Cardiac muscle cell (in vitro differentiated cells and primary cell): ENCODE measurements around the gene SBF1. TPM values are rescaled to one million over a fixed set of nuclear protein-coding genes. Genes with fewer than 3 reads are reported as not detected.

Source experiments
- DNase-seq, 2 donors: peaks; one replicate each; pipeline versions ENCODE4 v3.0.0 to v3.0.0-alpha.2; 2010 to 2017; ENCODE audit warnings: low read depth in 1 of 2, low spot score in 1 of 2
- H3K27ac ChIP-seq: fragments of 200-600 bp; sonication (generic); 2 replicates; pipeline ENCODE4 v1.5.1; 2016
- H3K27me3 ChIP-seq: fragments of 200-600 bp; sonication (generic); 2 replicates; pipeline ENCODE4 v1.6.0; 2016; ENCODE audit warnings: control low read depth
- H3K36me3 ChIP-seq: fragments of 200-600 bp; sonication (generic); 2 replicates; pipeline ENCODE4 v1.5.1; 2016; ENCODE audit warnings: control low read depth
- H3K4me1 ChIP-seq: fragments of 200-600 bp; sonication (generic); 2 replicates; pipeline ENCODE4 v1.8.1; 2017; ENCODE audit warnings: low read depth, mild to moderate bottlenecking, mixed run types
- H3K4me3 ChIP-seq: fragments of 200-600 bp; sonication (generic); 2 replicates; pipeline ENCODE4 v1.5.1; 2016; ENCODE audit warnings: mild to moderate bottlenecking
- H3K9me3 ChIP-seq: fragments of 200-600 bp; sonication (generic); 2 replicates; pipeline ENCODE4 v1.5.1; 2017; ENCODE audit warnings: low read depth, mild to moderate bottlenecking, control low read depth
- CTCF ChIP-seq: IDR thresholded peaks from 2 replicates; pipeline ENCODE4 v1.5.1; 2012; ENCODE audit warnings: low read depth, mild to moderate bottlenecking, low read length
- polyA plus RNA-seq: library from polyadenylated mRNA; unstranded; fragments of >200 nt; fragmentation: Nextera tagmentation; extraction: Ambion mirVana; gene quantifications from 2 replicates; pipeline ENCODE4 v1.2.1, GENCODE V29; 2016
- total RNA-seq: library from RNA; depleted of rRNA; stranded (reverse); fragments of >200 nt; gene quantifications from 2 replicates; pipeline ENCODE4 v1.2.3, GENCODE V29; 2016

Gene SBF1
- total and polyA plus RNA-seq, 2 experiments from 2014 or later: 39.1 to 111 TPM

- TF ChIP-seq CTCF: no peak
- Histone ChIP-seq H3K9me3 (no peaks in the 10 kb centered on the region), H3K4me3 (no peak overlapping the region), H3K4me1 (no peaks in the 10 kb centered on the region), H3K27ac (no peak overlapping the region), H3K27me3 (no peaks in the 10 kb centered on the region), H3K36me3 (peaks cover 38% of the 10 kb centered on the region)
- DNase-seq: no peak
Measured at GRCh38 chr22:50467773-50468440, 6.9 kb downstream of the SBF1 start.

GRCh38 chr22:50467341-50467740 is 7.5 kb downstream of the SBF1 start:
- DNase-seq: no peak
- no peak overlapping the region for H3K27ac ChIP-seq
- peaks cover 43% of the 10 kb centered on the region for H3K36me3 ChIP-seq
- no peaks in the 10 kb centered on the region for H3K9me3 ChIP-seq
- TF ChIP-seq CTCF: no peak
- H3K4me1 ChIP-seq: no peaks in the 10 kb centered on the region
- no peaks in the 10 kb centered on the region for H3K27me3 ChIP-seq
- no peak overlapping the region for H3K4me3 ChIP-seq

GRCh38 chr22:50465066-50465930 is 9.5 kb downstream of the SBF1 start:
- no peak for DNase-seq
- Histone ChIP-seq H3K4me3 (no peak overlapping the region), H3K4me1 (no peaks in the 10 kb centered on the region), H3K36me3 (peaks cover 60% of the 10 kb centered on the region), H3K27ac (no peak overlapping the region), H3K9me3 (no peaks in the 10 kb centered on the region), H3K27me3 (no peaks in the 10 kb centered on the region)
- TF ChIP-seq CTCF: no peak

GRCh38 chr22:50464451-50464850 is 10.4 kb downstream of the SBF1 start:
- no peaks in the 10 kb centered on the region for H3K4me1 ChIP-seq
- H3K36me3 ChIP-seq: peaks cover 60% of the 10 kb centered on the region
- no peak for TF ChIP-seq CTCF
- H3K4me3 ChIP-seq: no peak overlapping the region
- DNase-seq: no peak
- no peaks in the 10 kb centered on the region for H3K9me3 ChIP-seq
- H3K27me3 ChIP-seq: no peaks in the 10 kb centered on the region
- H3K27ac ChIP-seq: no peak overlapping the region

- no peaks in the 10 kb centered on the region for H3K27me3 ChIP-seq
- DNase-seq: no peak
- no peaks in the 10 kb centered on the region for H3K4me1 ChIP-seq
- H3K9me3 ChIP-seq: no peaks in the 10 kb centered on the region
- H3K4me3 ChIP-seq: no peak overlapping the region
- peaks cover 60% of the 10 kb centered on the region for H3K36me3 ChIP-seq
- H3K27ac ChIP-seq: no peak overlapping the region
- TF ChIP-seq CTCF: no peak
Measured at GRCh38 chr22:50463188-50463900, 11.5 kb downstream of the SBF1 start.
